Measurements from ENCODE around the gene DCAF11. TPM values are rescaled to one million over a fixed set of nuclear protein-coding genes. Genes with fewer than 3 reads are reported as not detected.

DCAF11 gene
- total RNA-seq, 1 donor from 2014 or later: 66.5 TPM

DNA sequence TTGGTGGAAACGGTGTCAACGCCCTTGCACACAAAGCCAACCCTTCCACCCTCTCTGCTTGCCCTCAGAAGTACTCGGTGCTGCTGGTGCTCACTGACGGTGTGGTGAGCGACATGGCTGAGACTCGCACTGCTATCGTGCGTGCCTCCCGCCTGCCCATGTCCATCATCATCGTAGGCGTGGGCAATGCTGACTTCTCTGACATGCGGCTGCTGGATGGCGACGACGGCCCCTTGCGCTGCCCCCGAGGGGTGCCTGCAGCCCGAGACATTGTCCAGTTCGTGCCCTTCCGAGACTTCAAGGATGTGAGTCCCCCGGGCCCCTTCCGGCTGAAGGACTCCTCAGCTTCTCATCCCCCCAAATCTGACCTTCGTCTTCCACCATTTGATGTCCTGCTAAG lies 37.5 kb upstream of the DCAF11 start:
- Histone ChIP-seq H3K9ac (no peak overlapping the region), H3K27me3 (peaks cover 17% of the 10 kb centered on the region), H3K79me2 (ENCODE audit: low read depth) (no peaks in the 10 kb centered on the region), H3K27ac (no peak overlapping the region), H3K4me1 (peaks cover 37% of the 10 kb centered on the region), H2AFZ (replicated peaks) (no peak overlapping the region), H3K9me3 (ENCODE audit: low read depth) (no peaks in the 10 kb centered on the region), H3F3A (ENCODE audit: low read depth) (peaks cover 22% of the 10 kb centered on the region), H4K20me1 (ENCODE audit: low read depth) (no peaks in the 10 kb centered on the region), H3K4me3 (no peak overlapping the region), H3K4me2 (no peak overlapping the region), H3K36me3 (no peaks in the 10 kb centered on the region)
- H3K36me3 Mint-ChIP-seq: no peaks in the 10 kb centered on the region
- no peak for DNase-seq (ENCODE audit: low spot score)
- peaks cover 32% of the 10 kb centered on the region for H3K4me1 Mint-ChIP-seq
- H3K4me3 Mint-ChIP-seq: no peak overlapping the region
- H3K27me3 Mint-ChIP-seq (ENCODE audit: insufficient read depth, low read depth): peaks cover 25% of the 10 kb centered on the region
- TF ChIP-seq EZH2 (IDR thresholded peaks at IDR 0.05): no peak
- no peak for TF ChIP-seq EZH2phosphoT487 (IDR thresholded peaks at IDR 0.05)
- TF ChIP-seq, protein P1, sequence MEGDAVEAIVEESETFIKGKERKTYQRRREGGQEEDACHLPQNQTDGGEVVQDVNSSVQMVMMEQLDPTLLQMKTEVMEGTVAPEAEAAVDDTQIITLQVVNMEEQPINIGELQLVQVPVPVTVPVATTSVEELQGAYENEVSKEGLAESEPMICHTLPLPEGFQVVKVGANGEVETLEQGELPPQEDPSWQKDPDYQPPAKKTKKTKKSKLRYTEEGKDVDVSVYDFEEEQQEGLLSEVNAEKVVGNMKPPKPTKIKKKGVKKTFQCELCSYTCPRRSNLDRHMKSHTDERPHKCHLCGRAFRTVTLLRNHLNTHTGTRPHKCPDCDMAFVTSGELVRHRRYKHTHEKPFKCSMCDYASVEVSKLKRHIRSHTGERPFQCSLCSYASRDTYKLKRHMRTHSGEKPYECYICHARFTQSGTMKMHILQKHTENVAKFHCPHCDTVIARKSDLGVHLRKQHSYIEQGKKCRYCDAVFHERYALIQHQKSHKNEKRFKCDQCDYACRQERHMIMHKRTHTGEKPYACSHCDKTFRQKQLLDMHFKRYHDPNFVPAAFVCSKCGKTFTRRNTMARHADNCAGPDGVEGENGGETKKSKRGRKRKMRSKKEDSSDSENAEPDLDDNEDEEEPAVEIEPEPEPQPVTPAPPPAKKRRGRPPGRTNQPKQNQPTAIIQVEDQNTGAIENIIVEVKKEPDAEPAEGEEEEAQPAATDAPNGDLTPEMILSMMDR (IDR thresholded peaks at IDR 0.05): no peak
- no peaks in the 10 kb centered on the region for H3K9me3 Mint-ChIP-seq
- no peak overlapping the region for H3K27ac Mint-ChIP-seq

- H3K36me3 Mint-ChIP-seq: no peaks in the 10 kb centered on the region
Measured at GRCh38 chr14:24078146-24078545, 36.4 kb upstream of the DCAF11 start.

GRCh38 chr14:24079491-24080141 lies 35.0 kb upstream of the DCAF11 start:
- no peaks in the 10 kb centered on the region for H3K9me3 ChIP-seq (ENCODE audit: low read depth)
- Mint-ChIP-seq H3K4me3 (peak overlapping the region; percentile 82), H3K27ac (no peak overlapping the region), H3K9me3 (no peaks in the 10 kb centered on the region), H3K4me1 (peaks cover 34% of the 10 kb centered on the region), H3K36me3 (no peaks in the 10 kb centered on the region), H3K27me3 (ENCODE audit: insufficient read depth, low read depth) (peaks cover 35% of the 10 kb centered on the region)
- H3K4me2 ChIP-seq: peak overlapping the region; percentile 87
- no peak overlapping the region for H3K9ac ChIP-seq
- H3K36me3 ChIP-seq: no peaks in the 10 kb centered on the region
- peaks cover 39% of the 10 kb centered on the region for H3K27me3 ChIP-seq
- H3K4me3 ChIP-seq: no peak overlapping the region
- TF ChIP-seq EZH2 (IDR thresholded peaks at IDR 0.05) (no peak), EZH2phosphoT487 (IDR thresholded peaks at IDR 0.05) (no peak)
- TF ChIP-seq, protein P1 (IDR thresholded peaks at IDR 0.05): no peak
- peaks cover 41% of the 10 kb centered on the region for H3K4me1 ChIP-seq
- H4K20me1 ChIP-seq (ENCODE audit: low read depth): no peaks in the 10 kb centered on the region
- H3K27ac ChIP-seq: no peak overlapping the region
- peaks cover 22% of the 10 kb centered on the region for H3F3A ChIP-seq (ENCODE audit: low read depth)
- peak overlapping the region; percentile 64 for H2AFZ ChIP-seq (replicated peaks)
- peak; percentile 90 for DNase-seq (ENCODE audit: low spot score)
- no peaks in the 10 kb centered on the region for H3K79me2 ChIP-seq (ENCODE audit: low read depth)

More at GRCh38 chr14:24078146-24078545, 36.4 kb upstream of the DCAF11 start:
- no peak overlapping the region for H3K4me2 ChIP-seq
- Mint-ChIP-seq H3K27me3 (ENCODE audit: insufficient read depth, low read depth) (peaks cover 29% of the 10 kb centered on the region), H3K4me3 (peak overlapping the region; percentile 28), H3K27ac (no peak overlapping the region), H3K9me3 (no peaks in the 10 kb centered on the region), H3K4me1 (peaks cover 34% of the 10 kb centered on the region)
- H3K4me1 ChIP-seq: peaks cover 41% of the 10 kb centered on the region
- no peak overlapping the region for H3K4me3 ChIP-seq
- TF ChIP-seq EZH2phosphoT487 (IDR thresholded peaks at IDR 0.05) (no peak), EZH2 (IDR thresholded peaks at IDR 0.05) (no peak)
- TF ChIP-seq, protein P1 (IDR thresholded peaks at IDR 0.05): no peak
- H2AFZ ChIP-seq (replicated peaks): no peak overlapping the region
- peak; percentile 15 for DNase-seq (ENCODE audit: low spot score)
- no peaks in the 10 kb centered on the region for H3K9me3 ChIP-seq (ENCODE audit: low read depth)
- H3K9ac ChIP-seq: no peak overlapping the region
- no peaks in the 10 kb centered on the region for H3K36me3 ChIP-seq
- H4K20me1 ChIP-seq (ENCODE audit: low read depth): no peaks in the 10 kb centered on the region
- H3K79me2 ChIP-seq (ENCODE audit: low read depth): no peaks in the 10 kb centered on the region
- peaks cover 22% of the 10 kb centered on the region for H3F3A ChIP-seq (ENCODE audit: low read depth)
- peaks cover 28% of the 10 kb centered on the region for H3K27me3 ChIP-seq
- H3K27ac ChIP-seq: no peak overlapping the region

Data from neural progenitor cell (in vitro differentiated cells).